Endothelial cell (in vitro differentiated cells): ENCODE measurements around the gene C11orf91. TPM values are rescaled to one million over a fixed set of nuclear protein-coding genes. Genes with fewer than 3 reads are reported as not detected.

Source experiments
- DNase-seq: peaks from one replicate; pipeline ENCODE4 v3.0.0; 2021; ENCODE audit warnings: low spot score
- H3K27ac Mint-ChIP-seq: one replicate; pipeline ENCODE4 v1.8.0; 2021; ENCODE audit warnings: mixed read lengths, inconsistent platforms; ENCODE audit not compliant: unreplicated experiment
- H3K27me3 Mint-ChIP-seq: one replicate; pipeline ENCODE4 v1.8.0; 2021; ENCODE audit warnings: mild to moderate bottlenecking, moderate library complexity, mixed read lengths, inconsistent platforms; ENCODE audit not compliant: unreplicated experiment
- H3K36me3 Mint-ChIP-seq: one replicate; pipeline ENCODE4 v1.8.0; 2021; ENCODE audit warnings: mild to moderate bottlenecking, low read depth, mixed read lengths, inconsistent platforms; ENCODE audit not compliant: unreplicated experiment
- H3K4me1 Mint-ChIP-seq: one replicate; pipeline ENCODE4 v1.8.0; 2021; ENCODE audit warnings: mild to moderate bottlenecking, mixed read lengths, inconsistent platforms; ENCODE audit not compliant: unreplicated experiment
- H3K4me3 Mint-ChIP-seq: one replicate; pipeline ENCODE4 v1.8.0; 2021; ENCODE audit warnings: mild to moderate bottlenecking, mixed read lengths, inconsistent platforms; ENCODE audit not compliant: unreplicated experiment
- H3K9me3 Mint-ChIP-seq: one replicate; pipeline ENCODE4 v1.8.0; 2021; ENCODE audit warnings: mixed read lengths, inconsistent platforms; ENCODE audit not compliant: unreplicated experiment
- total RNA-seq: library from RNA; stranded (reverse); fragmentation: NEBNext Ultra II Directional; extraction: Animal tissue kit (Norgen Biotek cat#: 25700); gene quantifications from one replicate; pipeline ENCODE4 v1.2.1, GENCODE V29; 2021; ENCODE audit not compliant: unreplicated experiment
- TF ChIP-seq, protein P1 (sequence below): fragments of 200-600 bp; sonication (generic); IDR thresholded peaks from one replicate; pipeline ENCODE4 v1.5.0; 2021; ENCODE audit warnings: antibody characterized with exemption; ENCODE audit not compliant: unreplicated experiment

The C11orf91 gene
- total RNA-seq, 1 donor from 2014 or later = not detected

DNA sequence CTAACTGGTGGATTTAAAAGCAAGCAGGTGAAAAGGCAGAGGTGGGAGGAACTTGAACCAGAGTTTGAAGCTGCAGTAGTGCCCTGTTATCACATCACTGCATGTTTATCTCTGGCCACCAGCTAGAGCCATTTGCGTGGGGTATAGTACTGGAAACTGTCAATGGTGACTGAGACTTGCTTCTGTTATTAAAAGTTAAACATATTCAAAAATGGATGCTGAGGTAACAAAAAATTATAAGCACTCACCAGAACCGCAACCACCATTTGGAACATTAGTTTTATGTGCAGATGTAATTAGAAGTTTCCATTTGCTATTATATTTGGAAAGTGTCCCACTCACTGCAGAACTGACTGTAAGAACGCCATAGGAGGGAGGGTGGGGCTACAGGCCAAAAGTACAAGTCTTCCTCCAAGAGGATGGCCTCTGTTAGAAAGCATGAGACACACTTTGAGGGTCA lies 36.8 kb upstream of the C11orf91 start:
- Mint-ChIP-seq H3K4me3 (no peak overlapping the region), H3K9me3 (no peaks in the 10 kb centered on the region), H3K36me3 (peaks cover 10% of the 10 kb centered on the region), H3K4me1 (peaks cover 17% of the 10 kb centered on the region), H3K27ac (no peak overlapping the region), H3K27me3 (no peaks in the 10 kb centered on the region)
- DNase-seq = no peak
- TF ChIP-seq, protein P1, sequence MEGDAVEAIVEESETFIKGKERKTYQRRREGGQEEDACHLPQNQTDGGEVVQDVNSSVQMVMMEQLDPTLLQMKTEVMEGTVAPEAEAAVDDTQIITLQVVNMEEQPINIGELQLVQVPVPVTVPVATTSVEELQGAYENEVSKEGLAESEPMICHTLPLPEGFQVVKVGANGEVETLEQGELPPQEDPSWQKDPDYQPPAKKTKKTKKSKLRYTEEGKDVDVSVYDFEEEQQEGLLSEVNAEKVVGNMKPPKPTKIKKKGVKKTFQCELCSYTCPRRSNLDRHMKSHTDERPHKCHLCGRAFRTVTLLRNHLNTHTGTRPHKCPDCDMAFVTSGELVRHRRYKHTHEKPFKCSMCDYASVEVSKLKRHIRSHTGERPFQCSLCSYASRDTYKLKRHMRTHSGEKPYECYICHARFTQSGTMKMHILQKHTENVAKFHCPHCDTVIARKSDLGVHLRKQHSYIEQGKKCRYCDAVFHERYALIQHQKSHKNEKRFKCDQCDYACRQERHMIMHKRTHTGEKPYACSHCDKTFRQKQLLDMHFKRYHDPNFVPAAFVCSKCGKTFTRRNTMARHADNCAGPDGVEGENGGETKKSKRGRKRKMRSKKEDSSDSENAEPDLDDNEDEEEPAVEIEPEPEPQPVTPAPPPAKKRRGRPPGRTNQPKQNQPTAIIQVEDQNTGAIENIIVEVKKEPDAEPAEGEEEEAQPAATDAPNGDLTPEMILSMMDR = no peak

- H3K4me1 Mint-ChIP-seq = peaks cover 17% of the 10 kb centered on the region
- H3K9me3 Mint-ChIP-seq = no peaks in the 10 kb centered on the region
- no peaks in the 10 kb centered on the region for H3K27me3 Mint-ChIP-seq
- TF ChIP-seq, protein P1 = no peak
- peak within 1 kb of the TSS; percentile 48 for H3K27ac Mint-ChIP-seq
- H3K4me3 Mint-ChIP-seq = peak within 1 kb of the TSS; percentile 91
- peaks cover 5% of the 10 kb centered on the region for H3K36me3 Mint-ChIP-seq
- peak; percentile 96 for DNase-seq
Measured at GRCh38 chr11:33736148-33736812, 35.7 kb upstream of the C11orf91 start, which contains the start of gene CD59. CD59 (minus strand) TSS chr11:33736423; CDS start chr11:33722445, 13,978 bp downstream.

- Mint-ChIP-seq H3K4me1 (peaks cover 17% of the 10 kb centered on the region), H3K27me3 (no peaks in the 10 kb centered on the region)
Measured at GRCh38 chr11:33735271-33736147, 34.9 kb upstream of the C11orf91 start.

DNA sequence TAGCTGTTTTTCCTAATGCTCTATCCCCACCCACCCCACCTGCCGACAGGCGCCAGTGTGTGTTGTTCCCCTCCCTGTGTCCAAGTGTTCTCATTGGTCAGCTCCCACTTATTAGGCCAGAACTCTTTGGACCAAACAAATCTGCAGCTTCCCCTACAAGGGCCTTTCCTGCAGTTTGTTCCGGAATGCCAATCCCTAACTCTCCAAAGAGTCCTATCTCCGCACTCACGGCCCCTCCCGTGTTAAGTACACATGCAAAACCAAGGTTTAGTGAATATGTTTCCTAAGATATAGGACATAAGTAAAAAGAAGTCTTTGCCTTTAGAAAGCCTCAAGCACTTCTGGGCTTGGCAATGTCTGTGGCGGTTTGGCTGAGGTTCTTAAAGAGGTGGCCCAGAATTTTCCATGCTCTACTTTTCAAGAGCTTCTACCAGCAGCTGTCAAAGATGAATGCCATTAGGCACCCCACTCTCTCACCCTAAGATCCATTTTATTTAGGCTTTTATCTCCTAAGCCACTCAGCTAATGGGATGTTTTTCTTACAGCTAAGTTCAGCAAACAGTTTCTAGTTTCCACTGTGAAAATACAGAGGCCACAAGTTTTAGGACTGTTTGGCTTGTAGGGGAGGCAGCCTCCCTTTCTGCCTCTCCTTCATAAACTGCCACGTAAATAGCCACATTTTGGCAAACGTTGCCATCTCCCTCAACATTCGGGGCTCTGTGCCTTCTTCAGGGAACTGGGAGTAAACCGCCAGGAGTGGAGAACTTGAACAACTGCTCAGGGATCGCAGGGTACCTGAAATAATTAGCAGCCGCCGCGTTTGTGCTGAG lies 34.0 kb upstream of the C11orf91 start:
- Mint-ChIP-seq H3K4me1 (peaks cover 17% of the 10 kb centered on the region), H3K36me3 (peaks cover 5% of the 10 kb centered on the region), H3K27me3 (no peaks in the 10 kb centered on the region), H3K27ac (no peak overlapping the region), H3K4me3 (peak overlapping the region; percentile 91), H3K9me3 (no peaks in the 10 kb centered on the region)
- TF ChIP-seq, protein P1 = no peak
- DNase-seq = no peak

More at GRCh38 chr11:33735271-33736147, 34.9 kb upstream of the C11orf91 start:
- H3K36me3 Mint-ChIP-seq = peaks cover 5% of the 10 kb centered on the region
- no peak for DNase-seq
- TF ChIP-seq, protein P1 = no peak
- H3K27ac Mint-ChIP-seq = no peak overlapping the region
- H3K4me3 Mint-ChIP-seq = peak overlapping the region; percentile 91
- H3K9me3 Mint-ChIP-seq = no peaks in the 10 kb centered on the region
